DOHH2 (cell line): ENCODE measurements around the gene HMBS.

Source experiments
- H3F3A ChIP-seq: fragments of 200-600 bp; sonication (generic), shearing (Covaris generic); 2 replicates; pipeline ENCODE4 v1.6.0; 2016; ENCODE audit warnings: antibody characterized with exemption, mild to moderate bottlenecking; ENCODE audit not compliant: control insufficient read depth, insufficient read depth
- H3K27ac ChIP-seq: fragments of 200-600 bp; sonication (generic); 2 replicates; pipeline ENCODE4 v1.5.1; 2014; ENCODE audit warnings: low read depth, mild to moderate bottlenecking, low read length, moderate library complexity
- H3K27me3 ChIP-seq: fragments of 200-600 bp; sonication (generic); 2 replicates; pipeline ENCODE4 v1.6.1; 2014; ENCODE audit warnings: mild to moderate bottlenecking, low read length, mixed read lengths; ENCODE audit not compliant: control insufficient read depth
- H3K36me3 ChIP-seq: fragments of 200-600 bp; sonication (generic); 2 replicates; pipeline ENCODE4 v1.6.1; 2014; ENCODE audit warnings: mild to moderate bottlenecking, low read length, moderate library complexity, mixed read lengths; ENCODE audit not compliant: control insufficient read depth
- H3K4me1 ChIP-seq: fragments of 200-600 bp; sonication (generic); 2 replicates; pipeline ENCODE4 v1.6.1; 2014; ENCODE audit warnings: mild to moderate bottlenecking, low read length, mixed read lengths; ENCODE audit not compliant: control insufficient read depth
- H3K4me2 ChIP-seq: fragments of 200-600 bp; sonication (generic); 2 replicates; pipeline ENCODE4 v1.6.0; 2014; ENCODE audit warnings: mild to moderate bottlenecking, low read length, moderate library complexity
- H3K4me3 ChIP-seq: fragments of 200-600 bp; sonication (generic); 2 replicates; pipeline ENCODE4 v1.5.1; 2014; ENCODE audit warnings: mild to moderate bottlenecking, low read length, mixed read lengths
- H3K79me2 ChIP-seq: fragments of 200-600 bp; sonication (generic); 2 replicates; pipeline ENCODE4 v1.6.1; 2014; ENCODE audit warnings: mild to moderate bottlenecking, low read length, mixed read lengths; ENCODE audit not compliant: control insufficient read depth
- H3K9me2 ChIP-seq: fragments of 200-600 bp; sonication (generic); replicated peaks from 2 replicates; pipeline ENCODE4 v1.6.1; 2014; ENCODE audit warnings: mild to moderate bottlenecking, low read length, mixed read lengths; ENCODE audit not compliant: control insufficient read depth
- H3K9me3 ChIP-seq: fragments of 200-600 bp; sonication (generic); 2 replicates; pipeline ENCODE4 v1.6.1; 2014; ENCODE audit warnings: antibody characterized with exemption, low read length, mixed read lengths; ENCODE audit not compliant: control insufficient read depth, insufficient read depth
- H4K20me1 ChIP-seq: fragments of 200-600 bp; sonication (generic); 2 replicates; pipeline ENCODE4 v1.6.0; 2014; ENCODE audit warnings: low read depth, mild to moderate bottlenecking, antibody characterized with exemption, low read length, moderate library complexity; ENCODE audit not compliant: control insufficient read depth, insufficient read depth
- CTCF ChIP-seq: fragments of 200-600 bp; sonication (generic); IDR thresholded peaks from one replicate; pipeline ENCODE4 v1.5.1; 2014; ENCODE audit warnings: antibody characterized with exemption, mild to moderate bottlenecking, low read depth, low read length; ENCODE audit not compliant: poor library complexity, severe bottlenecking
- EZH2phosphoT487 ChIP-seq: fragments of 200-600 bp; sonication (generic); IDR thresholded peaks from 2 replicates; pipeline ENCODE4 v1.6.1; 2017; ENCODE audit warnings: borderline replicate concordance, mild to moderate bottlenecking, antibody characterized with exemption, low read length, moderate library complexity, mixed read lengths

HMBS gene

GRCh38 chr11:119108857-119109221 is 24.2 kb downstream of the HMBS start:
- Histone ChIP-seq H3K4me3 (peak overlapping the region; percentile 80), H3K27ac (no peak overlapping the region)
- no peak for TF ChIP-seq EZH2phosphoT487
- TF ChIP-seq CTCF, result no peak

GRCh38 chr11:119109843-119110242 is 25.2 kb downstream of the HMBS start:
- Histone ChIP-seq H3K36me3 (peaks cover 57% of the 10 kb centered on the region), H3K79me2 (peaks cover 32% of the 10 kb centered on the region), H3K9me2 (no peaks in the 10 kb centered on the region), H3K4me1 (peaks cover 31% of the 10 kb centered on the region), H3K4me2 (no peak overlapping the region), H4K20me1 (no peaks in the 10 kb centered on the region), H3K27ac (no peak overlapping the region), H3K9me3 (no peaks in the 10 kb centered on the region), H3F3A (peaks cover under 1% of the 10 kb centered on the region; the same call in 1 of the 2 replicates), H3K4me3 (no peak overlapping the region), H3K27me3 (no peaks in the 10 kb centered on the region)
- TF ChIP-seq EZH2phosphoT487, result no peak

More at GRCh38 chr11:119108857-119109221, 24.2 kb downstream of the HMBS start:
- H3F3A ChIP-seq, result peaks cover 6% of the 10 kb centered on the region
- no peaks in the 10 kb centered on the region for H3K9me3 ChIP-seq
- H3K9me2 ChIP-seq, result no peaks in the 10 kb centered on the region
- no peaks in the 10 kb centered on the region for H4K20me1 ChIP-seq
- no peaks in the 10 kb centered on the region for H3K27me3 ChIP-seq
- peaks cover 32% of the 10 kb centered on the region for H3K79me2 ChIP-seq
- H3K4me1 ChIP-seq, result peaks cover 39% of the 10 kb centered on the region
- peaks cover 51% of the 10 kb centered on the region for H3K36me3 ChIP-seq
- H3K4me2 ChIP-seq, result peak overlapping the region; percentile 84

- Histone ChIP-seq H3K36me3 (peaks cover 59% of the 10 kb centered on the region), H3K4me3 (no peak overlapping the region), H3K9me2 (no peaks in the 10 kb centered on the region), H3K79me2 (peaks cover 32% of the 10 kb centered on the region), H3K27ac (no peak overlapping the region), H3K9me3 (no peaks in the 10 kb centered on the region), H3K4me1 (peaks cover 29% of the 10 kb centered on the region), H4K20me1 (no peaks in the 10 kb centered on the region), H3K27me3 (no peaks in the 10 kb centered on the region), H3F3A (no peaks in the 10 kb centered on the region; the same call in 1 of the 2 replicates), H3K4me2 (no peak overlapping the region)
- no peak for TF ChIP-seq CTCF
- TF ChIP-seq EZH2phosphoT487, result no peak
Measured at GRCh38 chr11:119110439-119110838, 25.8 kb downstream of the HMBS start.

GRCh38 chr11:119111361-119111925 is 26.8 kb downstream of the HMBS start:
- Histone ChIP-seq H3K36me3 (peaks cover 69% of the 10 kb centered on the region), H3K4me1 (peaks cover 20% of the 10 kb centered on the region), H4K20me1 (no peaks in the 10 kb centered on the region), H3K9me3 (no peaks in the 10 kb centered on the region), H3K79me2 (peaks cover 32% of the 10 kb centered on the region), H3K27me3 (no peaks in the 10 kb centered on the region), H3K9me2 (no peaks in the 10 kb centered on the region), H3K4me2 (no peak overlapping the region), H3K27ac (no peak overlapping the region), H3F3A (peaks cover 2% of the 10 kb centered on the region; the same call in 1 of the 2 replicates), H3K4me3 (no peak overlapping the region)
- TF ChIP-seq CTCF (no peak), EZH2phosphoT487 (no peak)
